Ishikawa (cell line): Measurements from ENCODE around the gene SV2B.

Source experiments
- EP300 ChIP-seq: IDR thresholded peaks from 2 replicates; pipeline ENCODE4 v1.6.1; 2012; ENCODE audit warnings: borderline replicate concordance
- FOXM1 ChIP-seq: IDR thresholded peaks from 2 replicates; pipeline ENCODE4 v1.6.1; 2012; ENCODE audit warnings: low read depth, borderline replicate concordance
- REST ChIP-seq: IDR thresholded peaks from 2 replicates; pipeline ENCODE4 v1.6.1; 2012; ENCODE audit warnings: low read depth, mild to moderate bottlenecking
- TAF1 ChIP-seq: IDR thresholded peaks from 2 replicates; pipeline ENCODE4 v1.6.1; 2012; ENCODE audit warnings: low read depth, mild to moderate bottlenecking
- TCF12 ChIP-seq: IDR thresholded peaks from 2 replicates; pipeline ENCODE4 v1.6.1; 2012; ENCODE audit warnings: low read depth
- YY1 ChIP-seq: IDR thresholded peaks from 2 replicates; pipeline ENCODE4 v1.6.1; 2012; ENCODE audit warnings: low read depth
- ZBTB7A ChIP-seq: IDR thresholded peaks from 2 replicates; pipeline ENCODE4 v1.6.1; 2012; ENCODE audit warnings: low read depth
- TF ChIP-seq, protein P1 (sequence below): IDR thresholded peaks from 2 replicates; pipeline ENCODE4 v1.6.1; 2012

GRCh38 chr15:91168457-91168856 is 68.4 kb downstream of the SV2B start:
- TF ChIP-seq ZBTB7A (no peak), REST (no peak), TAF1 (no peak), FOXM1 (no peak), EP300 (no peak), YY1 (no peak), TCF12 (no peak)
- TF ChIP-seq, protein P1, sequence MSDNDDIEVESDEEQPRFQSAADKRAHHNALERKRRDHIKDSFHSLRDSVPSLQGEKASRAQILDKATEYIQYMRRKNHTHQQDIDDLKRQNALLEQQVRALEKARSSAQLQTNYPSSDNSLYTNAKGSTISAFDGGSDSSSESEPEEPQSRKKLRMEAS: no peak
